Skin of body (tissue), 2 donors: ENCODE results near the gene OMA1. TPM values are rescaled to one million over a fixed set of nuclear protein-coding genes. Genes with fewer than 3 reads are reported as not detected.

ENCODE experiments used
- DNase-seq: peaks from one replicate; lab custom pipeline; 2025; lab: John Stamatoyannopoulos, UW
- total RNA-seq: library from RNA; depleted of rRNA; stranded (reverse); fragments of >200 nt; gene quantifications from one replicate; pipeline ENCODE4 v1.2.3, GENCODE V29; 2014

The OMA1 gene
- total RNA-seq, 1 donor from 2014 or later: 39.4 TPM

- DNase-seq: peak; percentile 9
These were observed 113.5 kb downstream of the OMA1 start for GRCh38 chr1:58432851-58433668.

- no peak for DNase-seq
These were observed 114.5 kb downstream of the OMA1 start for GRCh38 chr1:58431901-58432620.

Other genes with a start within 250 kb of the OMA1 start
- 83.3 TPM for gene TACSTD2, start 30.5 kb upstream of the OMA1 start, total RNA-seq
- gene MYSM1, start 153.3 kb upstream of the OMA1 start, total RNA-seq: 38.7 TPM
- 151 TPM for gene JUN, start 237.3 kb upstream of the OMA1 start, total RNA-seq